Measurements from ENCODE around the gene CARD14.

- TF ChIP-seq POLR2AphosphoS5 (IDR thresholded peaks at IDR 0.05; ENCODE audit: low read depth) (no peak), CTCF (conservative IDR thresholded peaks at IDR 0.05; ENCODE audit: low read depth in 2 of 2) (no peak), EZH2 (IDR thresholded peaks at IDR 0.05; ENCODE audit: low read depth, unreplicated experiment) (no peak)
Observed at GRCh38 chr17:80228477-80228876, 58.6 kb downstream of the CARD14 start.
